Measurements from ENCODE around the gene GPD1L. TPM values are rescaled to one million over a fixed set of nuclear protein-coding genes. Genes with fewer than 3 reads are reported as not detected.

GPD1L gene
- total RNA-seq, 1 experiment from 2014 or later: 9.3 TPM

- intact Hi-C loops (cut with micrococcal nuclease; ENCODE audit: unreplicated experiment): no loop called here
- BruUV-seq (replicated peaks): no TSS peak
- H3K36me3 Mint-ChIP-seq (ENCODE audit: insufficient read depth, unreplicated experiment): no peaks in the 10 kb centered on the region
- no peak for DNase-seq
- ChIA-PET POLR2A (no interaction called here), CTCF (interaction anchor here (1.2 kb wide), 1 partner anchor 29 kb away, joined by 3 read pairs; no protein-coding TSS in a partner anchor)
- no peaks in the 10 kb centered on the region for H3K4me1 Mint-ChIP-seq (ENCODE audit: low read depth, unreplicated experiment)
- no peak overlapping the region for H3K4me3 ChIP-seq (ENCODE audit: low read depth, low read length)
- H3K36me3 ChIP-seq (ENCODE audit: control insufficient read depth, insufficient read depth, low read length): no peaks in the 10 kb centered on the region
- no peaks in the 10 kb centered on the region for H3K27me3 ChIP-seq (replicated peaks; ENCODE audit: control insufficient read depth, insufficient read depth, low read length)
- H3K27ac Mint-ChIP-seq (ENCODE audit: unreplicated experiment): no peak overlapping the region
- H3K4me1 ChIP-seq: no peaks in the 10 kb centered on the region
- H3K4me3 Mint-ChIP-seq (ENCODE audit: unreplicated experiment): no peak overlapping the region
- H3K27me3 Mint-ChIP-seq (ENCODE audit: insufficient read depth, unreplicated experiment): no peaks in the 10 kb centered on the region
- no peaks in the 10 kb centered on the region for H3K9me3 Mint-ChIP-seq (ENCODE audit: unreplicated experiment)
- no peaks in the 10 kb centered on the region for H3K9me3 ChIP-seq
- TF ChIP-seq CTCF (IDR thresholded peaks at IDR 0.05; ENCODE audit: insufficient read depth in 1 of 2, low read depth in 1 of 2, low read length in 1 of 2, severe bottlenecking in 1 of 2, unreplicated experiment in 1 of 2): no peak
Observed at GRCh38 chr3:32157600-32158264, 51.3 kb downstream of the GPD1L start.

GRCh38 chr3:32160706-32161214, 54.3 kb downstream of the GPD1L start:
- Histone ChIP-seq H3K4me3 (ENCODE audit: low read depth, low read length) (no peak overlapping the region), H3K36me3 (ENCODE audit: control insufficient read depth, insufficient read depth, low read length) (no peaks in the 10 kb centered on the region), H3K4me1 (peaks cover 2% of the 10 kb centered on the region; the same call in 1 of the 2 replicates), H3K27me3 (replicated peaks; ENCODE audit: control insufficient read depth, insufficient read depth, low read length) (no peaks in the 10 kb centered on the region), H3K9me3 (no peaks in the 10 kb centered on the region)
- no peaks in the 10 kb centered on the region for H3K9me3 Mint-ChIP-seq (ENCODE audit: unreplicated experiment)
- no TSS peak for BruUV-seq (replicated peaks)
- no peak for DNase-seq
- no peak overlapping the region for H3K27ac Mint-ChIP-seq (ENCODE audit: unreplicated experiment)
- no peak for TF ChIP-seq CTCF (IDR thresholded peaks at IDR 0.05; ENCODE audit: insufficient read depth in 1 of 2, low read depth in 1 of 2, low read length in 1 of 2, severe bottlenecking in 1 of 2, unreplicated experiment in 1 of 2)
- H3K4me1 Mint-ChIP-seq (ENCODE audit: low read depth, unreplicated experiment): peaks cover 4% of the 10 kb centered on the region
- no peaks in the 10 kb centered on the region for H3K36me3 Mint-ChIP-seq (ENCODE audit: insufficient read depth, unreplicated experiment)
- intact Hi-C loops (cut with micrococcal nuclease; ENCODE audit: unreplicated experiment): no loop called here
- ChIA-PET POLR2A (no interaction called here), CTCF (no interaction called here)
- H3K4me3 Mint-ChIP-seq (ENCODE audit: unreplicated experiment): no peak overlapping the region
- no peaks in the 10 kb centered on the region for H3K27me3 Mint-ChIP-seq (ENCODE audit: insufficient read depth, unreplicated experiment)

GRCh38 chr3:32165442-32165841, 59.0 kb downstream of the GPD1L start:
- no peaks in the 10 kb centered on the region for H3K36me3 Mint-ChIP-seq (ENCODE audit: insufficient read depth, unreplicated experiment)
- intact Hi-C loops (cut with micrococcal nuclease; ENCODE audit: unreplicated experiment): no loop called here

More at GRCh38 chr3:32165442-32165841, 59.0 kb downstream of the GPD1L start:
- Mint-ChIP-seq H3K4me1 (ENCODE audit: low read depth, unreplicated experiment) (peaks cover 13% of the 10 kb centered on the region), H3K27me3 (ENCODE audit: insufficient read depth, unreplicated experiment) (no peaks in the 10 kb centered on the region), H3K9me3 (ENCODE audit: unreplicated experiment) (peaks cover 9% of the 10 kb centered on the region), H3K27ac (ENCODE audit: unreplicated experiment) (no peak overlapping the region), H3K4me3 (ENCODE audit: unreplicated experiment) (no peak overlapping the region)
- ChIA-PET POLR2A (no interaction called here), CTCF (no interaction called here)
- no peaks in the 10 kb centered on the region for H3K27me3 ChIP-seq (replicated peaks; ENCODE audit: control insufficient read depth, insufficient read depth, low read length)
- H3K36me3 ChIP-seq (ENCODE audit: control insufficient read depth, insufficient read depth, low read length): no peaks in the 10 kb centered on the region
- no peak for TF ChIP-seq CTCF (IDR thresholded peaks at IDR 0.05; ENCODE audit: insufficient read depth in 1 of 2, low read depth in 1 of 2, low read length in 1 of 2, severe bottlenecking in 1 of 2, unreplicated experiment in 1 of 2)
- H3K4me1 ChIP-seq: peaks cover 12% of the 10 kb centered on the region
- H3K9me3 ChIP-seq: no peaks in the 10 kb centered on the region
- H3K4me3 ChIP-seq (ENCODE audit: low read depth, low read length): no peak overlapping the region
- no peak for DNase-seq
- no TSS peak for BruUV-seq (replicated peaks)

All from Caco-2 (cell line).